ENCODE data around the gene PAMR1. TPM values are rescaled to one million over a fixed set of nuclear protein-coding genes. Genes with fewer than 3 reads are reported as not detected.

Gene PAMR1
- total and polyA plus RNA-seq, 5 experiments from 2014 or later = not detected

Other genes starting within 250 kb of the PAMR1 start
- gene SLC1A2, start 106.1 kb downstream of the PAMR1 start, total RNA-seq = under 1 TPM in 1 of 2 experiments, not detected in 1; 0.44 TPM
- gene SLC1A2, start 106.1 kb downstream of the PAMR1 start, polyA plus RNA-seq = under 1 TPM in 1 of 3 donors, not detected in 2; 0.07 TPM
- gene FJX1, start 92.8 kb upstream of the PAMR1 start, total RNA-seq = not detected
- gene FJX1, start 92.8 kb upstream of the PAMR1 start, polyA plus RNA-seq = under 1 TPM in 1 of 3 donors, not detected in 2; 0.15 TPM
- gene TRIM44, start 137.2 kb upstream of the PAMR1 start, total RNA-seq = 10 to 100 TPM; 64.5 to 73.4 TPM
- gene TRIM44, start 137.2 kb upstream of the PAMR1 start, polyA plus RNA-seq = 10 to 100 TPM; 49.5 to 59.4 (median 56.4) TPM